ENCODE data around the gene MBP. TPM values are rescaled to one million over a fixed set of nuclear protein-coding genes. Genes with fewer than 3 reads are reported as not detected.

MBP gene
- total RNA-seq, 1 experiment from 2014 or later: 88.8 TPM

DNA sequence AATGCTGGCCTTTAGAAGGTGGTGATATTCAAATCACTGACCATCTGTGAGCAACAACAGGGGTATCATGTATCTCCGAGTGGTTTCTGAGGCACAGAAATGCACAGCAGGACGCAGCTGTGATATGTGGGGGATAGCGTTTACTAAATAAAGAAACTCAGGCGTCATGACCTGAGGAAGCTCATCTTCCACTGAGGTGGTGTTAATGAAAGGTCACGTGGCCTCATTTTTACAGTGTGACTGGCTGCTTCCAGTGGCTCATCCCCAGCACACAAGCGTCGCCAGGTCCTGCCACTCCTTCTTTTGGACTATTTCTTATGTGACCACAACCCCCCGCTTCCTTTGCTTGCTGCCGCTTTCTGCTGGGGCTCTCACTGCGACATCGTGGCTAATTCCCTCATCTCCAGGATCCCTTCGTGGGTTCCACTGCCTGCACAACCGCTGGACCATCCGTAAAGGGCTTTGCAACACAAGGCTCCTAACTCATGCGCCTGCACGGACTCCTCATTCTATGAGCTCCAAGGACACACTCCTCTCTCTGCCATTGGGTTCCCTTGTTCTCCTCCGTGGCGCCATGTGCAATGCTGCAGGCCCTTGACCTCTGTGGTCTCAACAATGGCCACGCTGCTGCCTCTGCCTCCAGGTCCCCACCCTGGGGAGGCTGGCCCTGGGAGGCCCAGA is 109.3 kb downstream of the MBP start:
- in situ Hi-C loops (cut with HindIII; ENCODE audit: low pct_unique_long_range_greater_than_20kb, low sequenced_read_pairs): no loop called here
- BruUV-seq (replicated peaks): no TSS peak
- H3K27ac ChIP-seq (ENCODE audit: low read length): no peak overlapping the region
- ChIA-PET CTCF (interaction anchor here (0.5 to 0.6 kb wide), 2 partner anchors 26 to 726 kb away, joined by 3 read pairs; no protein-coding TSS in a partner anchor), POLR2A (no interaction called here)
- TF ChIP-seq, protein P1, sequence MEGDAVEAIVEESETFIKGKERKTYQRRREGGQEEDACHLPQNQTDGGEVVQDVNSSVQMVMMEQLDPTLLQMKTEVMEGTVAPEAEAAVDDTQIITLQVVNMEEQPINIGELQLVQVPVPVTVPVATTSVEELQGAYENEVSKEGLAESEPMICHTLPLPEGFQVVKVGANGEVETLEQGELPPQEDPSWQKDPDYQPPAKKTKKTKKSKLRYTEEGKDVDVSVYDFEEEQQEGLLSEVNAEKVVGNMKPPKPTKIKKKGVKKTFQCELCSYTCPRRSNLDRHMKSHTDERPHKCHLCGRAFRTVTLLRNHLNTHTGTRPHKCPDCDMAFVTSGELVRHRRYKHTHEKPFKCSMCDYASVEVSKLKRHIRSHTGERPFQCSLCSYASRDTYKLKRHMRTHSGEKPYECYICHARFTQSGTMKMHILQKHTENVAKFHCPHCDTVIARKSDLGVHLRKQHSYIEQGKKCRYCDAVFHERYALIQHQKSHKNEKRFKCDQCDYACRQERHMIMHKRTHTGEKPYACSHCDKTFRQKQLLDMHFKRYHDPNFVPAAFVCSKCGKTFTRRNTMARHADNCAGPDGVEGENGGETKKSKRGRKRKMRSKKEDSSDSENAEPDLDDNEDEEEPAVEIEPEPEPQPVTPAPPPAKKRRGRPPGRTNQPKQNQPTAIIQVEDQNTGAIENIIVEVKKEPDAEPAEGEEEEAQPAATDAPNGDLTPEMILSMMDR (IDR thresholded peaks at IDR 0.05): no peak
- TF ChIP-seq POLR2AphosphoS5 (IDR thresholded peaks at IDR 0.05; ENCODE audit: low read depth, low read length) (no peak), TCF7L2 (IDR thresholded peaks at IDR 0.05; ENCODE audit: low read depth, low read length) (no peak)
- TF ChIP-seq, protein P2, sequence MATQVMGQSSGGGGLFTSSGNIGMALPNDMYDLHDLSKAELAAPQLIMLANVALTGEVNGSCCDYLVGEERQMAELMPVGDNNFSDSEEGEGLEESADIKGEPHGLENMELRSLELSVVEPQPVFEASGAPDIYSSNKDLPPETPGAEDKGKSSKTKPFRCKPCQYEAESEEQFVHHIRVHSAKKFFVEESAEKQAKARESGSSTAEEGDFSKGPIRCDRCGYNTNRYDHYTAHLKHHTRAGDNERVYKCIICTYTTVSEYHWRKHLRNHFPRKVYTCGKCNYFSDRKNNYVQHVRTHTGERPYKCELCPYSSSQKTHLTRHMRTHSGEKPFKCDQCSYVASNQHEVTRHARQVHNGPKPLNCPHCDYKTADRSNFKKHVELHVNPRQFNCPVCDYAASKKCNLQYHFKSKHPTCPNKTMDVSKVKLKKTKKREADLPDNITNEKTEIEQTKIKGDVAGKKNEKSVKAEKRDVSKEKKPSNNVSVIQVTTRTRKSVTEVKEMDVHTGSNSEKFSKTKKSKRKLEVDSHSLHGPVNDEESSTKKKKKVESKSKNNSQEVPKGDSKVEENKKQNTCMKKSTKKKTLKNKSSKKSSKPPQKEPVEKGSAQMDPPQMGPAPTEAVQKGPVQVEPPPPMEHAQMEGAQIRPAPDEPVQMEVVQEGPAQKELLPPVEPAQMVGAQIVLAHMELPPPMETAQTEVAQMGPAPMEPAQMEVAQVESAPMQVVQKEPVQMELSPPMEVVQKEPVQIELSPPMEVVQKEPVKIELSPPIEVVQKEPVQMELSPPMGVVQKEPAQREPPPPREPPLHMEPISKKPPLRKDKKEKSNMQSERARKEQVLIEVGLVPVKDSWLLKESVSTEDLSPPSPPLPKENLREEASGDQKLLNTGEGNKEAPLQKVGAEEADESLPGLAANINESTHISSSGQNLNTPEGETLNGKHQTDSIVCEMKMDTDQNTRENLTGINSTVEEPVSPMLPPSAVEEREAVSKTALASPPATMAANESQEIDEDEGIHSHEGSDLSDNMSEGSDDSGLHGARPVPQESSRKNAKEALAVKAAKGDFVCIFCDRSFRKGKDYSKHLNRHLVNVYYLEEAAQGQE (IDR thresholded peaks at IDR 0.05; ENCODE audit: insufficient read depth in 1 of 2, low read depth in 2 of 2, low read length in 1 of 2): no peak
- intact Hi-C loops (cut with micrococcal nuclease; ENCODE audit: unreplicated experiment): no loop called here
- no peaks in the 10 kb centered on the region for H3K9me3 ChIP-seq (ENCODE audit: control insufficient read depth, insufficient read depth, low read depth, low read length)
- no peaks in the 10 kb centered on the region for H3K27me3 ChIP-seq (ENCODE audit: control insufficient read depth, insufficient read depth, low read length)
- H3K4me1 ChIP-seq (ENCODE audit: control insufficient read depth, insufficient read depth, low read length): no peaks in the 10 kb centered on the region
- no peak overlapping the region for H3K4me3 ChIP-seq (ENCODE audit: low read depth in 2 of 2, low read length in 2 of 2)
- no peaks in the 10 kb centered on the region for H3K36me3 ChIP-seq (ENCODE audit: control insufficient read depth, insufficient read depth, low read length)
- ATAC-seq: no peak
- no peak for DNase-seq (ENCODE audit: low read depth, low spot score)

DNA sequence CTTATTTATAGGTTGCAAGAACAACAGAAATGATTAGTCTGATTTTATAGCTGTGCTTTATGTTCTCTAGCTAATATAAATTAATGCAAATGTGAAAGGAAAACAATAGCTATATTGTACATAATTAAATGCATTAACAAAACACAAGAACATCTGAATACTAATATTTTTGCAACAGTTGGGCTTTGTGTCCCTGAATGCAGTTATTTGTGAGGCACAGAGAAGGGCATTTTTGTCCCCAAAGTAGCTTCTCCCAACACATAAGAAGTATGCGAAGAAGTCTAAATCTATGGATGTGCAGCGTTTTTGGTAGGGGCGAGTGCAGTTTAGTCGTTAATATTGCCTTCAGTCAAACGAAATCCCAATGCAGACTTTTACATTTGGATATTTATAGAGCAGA is 110.0 kb downstream of the MBP start:
- in situ Hi-C loops (cut with HindIII; ENCODE audit: low pct_unique_long_range_greater_than_20kb, low sequenced_read_pairs): no loop called here
- CTCF ChIA-PET: interaction anchor here (0.5 kb wide), 1 partner anchor 25 kb away, joined by 3 read pairs; no protein-coding TSS in a partner anchor
- BruUV-seq (replicated peaks): no TSS peak

More for the DNA sequence above, 110.0 kb downstream of the MBP start:
- DNase-seq (ENCODE audit: low read depth, low spot score): no peak
- no peaks in the 10 kb centered on the region for H3K4me1 ChIP-seq (ENCODE audit: control insufficient read depth, insufficient read depth, low read length)
- POLR2A ChIA-PET: no interaction called here
- H3K27ac ChIP-seq (ENCODE audit: low read length): no peak overlapping the region
- no peak overlapping the region for H3K4me3 ChIP-seq (ENCODE audit: low read depth in 2 of 2, low read length in 2 of 2)
- intact Hi-C loops (cut with micrococcal nuclease; ENCODE audit: unreplicated experiment): no loop called here
- TF ChIP-seq TCF7L2 (IDR thresholded peaks at IDR 0.05; ENCODE audit: low read depth, low read length) (no peak), SIN3A (IDR thresholded peaks at IDR 0.05; ENCODE audit: borderline replicate concordance, insufficient read depth, low read depth, low read length) (no peak), POLR2AphosphoS5 (IDR thresholded peaks at IDR 0.05; ENCODE audit: low read depth, low read length) (no peak)
- TF ChIP-seq, protein P2 (IDR thresholded peaks at IDR 0.05; ENCODE audit: insufficient read depth in 1 of 2, low read depth in 2 of 2, low read length in 1 of 2): no peak
- TF ChIP-seq, protein P1 (IDR thresholded peaks at IDR 0.05): no peak
- no peaks in the 10 kb centered on the region for H3K36me3 ChIP-seq (ENCODE audit: control insufficient read depth, insufficient read depth, low read length)
- ATAC-seq: no peak
- H3K27me3 ChIP-seq (ENCODE audit: control insufficient read depth, insufficient read depth, low read length): no peaks in the 10 kb centered on the region
- H3K9me3 ChIP-seq (ENCODE audit: control insufficient read depth, insufficient read depth, low read depth, low read length): no peaks in the 10 kb centered on the region
